Liver (tissue), 9 donors: ENCODE data around the gene FSIP1. TPM values are rescaled to one million over a fixed set of nuclear protein-coding genes. Genes with fewer than 3 reads are reported as not detected.

Experiments used
- DNase-seq: peaks from one replicate; pipeline ENCODE4 v3.0.0-alpha.2; 2017; ENCODE audit warnings: low spot score
- H3K27ac ChIP-seq, 2 donors: one replicate each; pipeline ENCODE4 v1.7.0; 2013; ENCODE audit warnings: inconsistent platforms in 2 of 2, low read length in 2 of 2, control low read depth in 1 of 2, low read depth in 1 of 2, mild to moderate bottlenecking in 1 of 2
- H3K27me3 ChIP-seq, 4 donors: one replicate each; pipeline versions ENCODE4 v1.6.1 to v1.7.0; 2013; ENCODE audit warnings: low read length in 3 of 4, inconsistent platforms in 1 of 4, mild to moderate bottlenecking in 1 of 4, moderate library complexity in 1 of 4; ENCODE audit not compliant: control insufficient read depth in 4 of 4, insufficient read depth in 4 of 4
- H3K36me3 ChIP-seq, 4 donors: one replicate each; pipeline versions ENCODE4 v1.6.1 to v1.7.0; 2013; ENCODE audit warnings: low read length in 3 of 4, mild to moderate bottlenecking in 3 of 4, low read depth in 1 of 4, moderate library complexity in 1 of 4; ENCODE audit not compliant: control insufficient read depth in 4 of 4, insufficient read depth in 3 of 4
- H3K4me1 ChIP-seq, 4 donors: one replicate each; pipeline versions ENCODE4 v1.6.1 to v1.7.0; 2013; ENCODE audit warnings: low read length in 3 of 4, mild to moderate bottlenecking in 3 of 4, moderate library complexity in 1 of 4; ENCODE audit not compliant: control insufficient read depth in 4 of 4, insufficient read depth in 4 of 4
- H3K4me3 ChIP-seq, 3 donors: one replicate each; pipeline versions ENCODE4 v1.6.1 to v1.7.0; 2013; ENCODE audit warnings: low read length in 3 of 3, control low read depth in 1 of 3, low read depth in 1 of 3, mild to moderate bottlenecking in 1 of 3
- H3K9ac ChIP-seq, 2 donors: one replicate each; pipeline ENCODE4 v1.7.0; 2013; ENCODE audit warnings: low read length in 2 of 2, mild to moderate bottlenecking in 2 of 2, moderate library complexity in 2 of 2, control low read depth in 1 of 2, low read depth in 1 of 2
- H3K9me3 ChIP-seq, 4 donors: one replicate each; pipeline versions ENCODE4 v1.6.1 to v1.7.0; 2013; ENCODE audit warnings: low read length in 3 of 4; ENCODE audit not compliant: control insufficient read depth in 4 of 4
- ATF3 ChIP-seq: IDR thresholded peaks from 2 replicates; pipeline ENCODE4 v1.6.1; 2016; ENCODE audit warnings: antibody characterized with exemption
- FOXA2 ChIP-seq: IDR thresholded peaks from 2 replicates; pipeline ENCODE4 v1.6.1; 2016; ENCODE audit warnings: antibody characterized with exemption
- GABPA ChIP-seq, 2 donors: IDR thresholded peaks in 1 of 2; conservative IDR thresholded peaks in 1 of 2; 2 replicates each; pipeline ENCODE4 v1.6.1; 2016; ENCODE audit warnings: antibody characterized with exemption in 2 of 2, mild to moderate bottlenecking in 1 of 2, moderate library complexity in 1 of 2
- HNF4A ChIP-seq, 2 donors: conservative IDR thresholded peaks; 2 replicates each; pipeline ENCODE4 v1.6.1; 2016; ENCODE audit warnings: antibody characterized with exemption in 2 of 2, mild to moderate bottlenecking in 2 of 2
- NR2F2 ChIP-seq: IDR thresholded peaks from 2 replicates; pipeline ENCODE4 v1.6.1; 2016; ENCODE audit warnings: antibody characterized with exemption
- RAD21 ChIP-seq, 2 donors: IDR thresholded peaks; 2 replicates each; pipeline ENCODE4 v1.6.1; 2016; ENCODE audit warnings: antibody characterized with exemption in 2 of 2, mild to moderate bottlenecking in 2 of 2
- YY1 ChIP-seq: IDR thresholded peaks from 2 replicates; pipeline ENCODE4 v1.6.1; 2016; ENCODE audit warnings: antibody characterized with exemption, mild to moderate bottlenecking
- WGBS: extraction: QIAGEN DNeasy Blood & Tissue Kit; methylation state at CpG from one replicate; pipeline ENCODE4 v1.1.7; 2013; 5-methylcytosine and 5-hydroxymethylcytosine counted together
- polyA plus RNA-seq, 2 donors: library from polyadenylated mRNA; stranded (reverse) in 1 of 2; unstranded in 1 of 2; fragments of 200-250 nt in 1 of 2; fragments of >200 nt in 1 of 2; fragmentation: Nextera tagmentation in 1 of 2; extraction: Ambion mirVana in 1 of 2; gene quantifications; one replicate each; pipeline versions ENCODE4 v1.2.1 to v1.2.3, GENCODE V29; 2013 to 2015
- total RNA-seq, 2 donors: library from RNA; depleted of rRNA; stranded (reverse); fragments of >200 nt; gene quantifications; one replicate each; pipeline ENCODE4 v1.2.3, GENCODE V29; 2014
- TF ChIP-seq, protein P1 (sequence below): fragments of 150-350 bp; IDR thresholded peaks from 2 replicates; pipeline ENCODE4 v1.5.1; 2017; ENCODE audit warnings: improper control_type of control experiment, low read depth, low read length; ENCODE audit not compliant: missing input control
- TF ChIP-seq, protein P2 (sequence below): IDR thresholded peaks from 2 replicates; pipeline ENCODE4 v1.6.1; 2016; ENCODE audit warnings: antibody characterized with exemption
- donor health status: healthy.
- donor health status: healthy.
- donor health status: healthy.
- donor health status: healthy.
- donor health status: healthy.

Gene FSIP1
- total and polyA plus RNA-seq, 4 donors: 0.05 to 0.29 (median 0.13) TPM

DNA sequence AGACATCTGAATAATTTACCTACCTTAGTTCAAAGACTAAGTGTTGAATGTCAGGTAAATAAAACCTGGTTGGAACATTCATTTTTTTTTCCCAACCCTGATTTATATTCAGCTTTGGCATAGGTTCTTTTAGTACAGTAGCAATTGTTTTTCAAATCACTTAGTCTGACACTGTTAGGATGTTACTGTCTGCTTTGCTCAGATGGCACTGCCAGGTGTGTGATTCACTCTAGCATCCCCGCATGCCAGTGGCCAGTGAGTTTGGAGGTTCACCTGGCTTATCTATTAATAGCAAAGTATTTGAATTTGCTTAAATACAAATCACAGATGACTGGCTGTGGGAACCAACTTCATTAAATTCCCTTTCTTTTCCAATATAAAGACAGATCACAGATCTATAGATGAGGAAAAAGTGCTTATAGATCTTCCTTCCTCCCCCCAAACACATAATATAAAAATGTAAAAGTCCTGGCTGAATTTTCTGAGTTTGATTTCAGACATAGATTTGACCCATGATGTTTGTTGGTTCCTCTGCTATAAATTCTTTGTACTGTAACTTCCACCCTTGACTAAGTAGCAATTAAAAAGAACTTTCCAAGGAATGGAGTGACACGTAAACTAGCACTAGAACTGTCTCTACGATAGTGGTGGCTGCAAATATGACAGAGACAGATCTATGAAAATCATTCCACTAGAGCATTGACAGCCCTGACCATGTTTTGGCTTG is 197.8 kb downstream of the FSIP1 start:
- peaks cover 6 to 65% (median 40%) of the 10 kb centered on the region in 4 donors for H3K4me1 ChIP-seq

DNA sequence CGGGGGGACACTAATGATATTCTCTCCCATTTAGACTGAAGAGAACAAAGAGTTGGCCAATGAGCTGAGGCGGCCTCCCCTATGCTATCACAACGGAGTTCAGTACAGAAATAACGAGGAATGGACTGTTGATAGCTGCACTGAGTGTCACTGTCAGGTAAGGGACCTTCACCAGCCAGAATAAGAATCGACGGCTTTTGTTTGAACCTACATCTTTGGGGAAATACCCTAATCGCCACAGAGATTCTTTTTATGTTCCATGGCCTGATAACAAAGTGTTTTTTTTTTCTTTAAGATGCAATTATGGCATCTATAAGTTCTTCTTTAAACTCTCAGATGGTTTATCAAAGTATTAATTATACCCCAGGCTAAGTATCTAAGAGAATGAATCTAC is 198.4 kb downstream of the FSIP1 start:
- H3K27me3 ChIP-seq: no peaks in the 10 kb centered on the region
- 85% methylated on average over 7 of the region's 7 CpGs for WGBS
- no peaks in the 10 kb centered on the region for H3K9me3 ChIP-seq
- peaks cover 6 to 71% (median 41%) of the 10 kb centered on the region in 4 donors for H3K4me1 ChIP-seq
- no peak overlapping the region for H3K4me3 ChIP-seq
- H3K27ac ChIP-seq: no peak overlapping the region
- no peak overlapping the region for H3K9ac ChIP-seq
- TF ChIP-seq ATF3 (no peak), YY1 (no peak), FOXA2 (no peak), RAD21 (IDR thresholded peaks at IDR 0.05) (no peak), NR2F2 (no peak)
- TF ChIP-seq, protein P1, sequence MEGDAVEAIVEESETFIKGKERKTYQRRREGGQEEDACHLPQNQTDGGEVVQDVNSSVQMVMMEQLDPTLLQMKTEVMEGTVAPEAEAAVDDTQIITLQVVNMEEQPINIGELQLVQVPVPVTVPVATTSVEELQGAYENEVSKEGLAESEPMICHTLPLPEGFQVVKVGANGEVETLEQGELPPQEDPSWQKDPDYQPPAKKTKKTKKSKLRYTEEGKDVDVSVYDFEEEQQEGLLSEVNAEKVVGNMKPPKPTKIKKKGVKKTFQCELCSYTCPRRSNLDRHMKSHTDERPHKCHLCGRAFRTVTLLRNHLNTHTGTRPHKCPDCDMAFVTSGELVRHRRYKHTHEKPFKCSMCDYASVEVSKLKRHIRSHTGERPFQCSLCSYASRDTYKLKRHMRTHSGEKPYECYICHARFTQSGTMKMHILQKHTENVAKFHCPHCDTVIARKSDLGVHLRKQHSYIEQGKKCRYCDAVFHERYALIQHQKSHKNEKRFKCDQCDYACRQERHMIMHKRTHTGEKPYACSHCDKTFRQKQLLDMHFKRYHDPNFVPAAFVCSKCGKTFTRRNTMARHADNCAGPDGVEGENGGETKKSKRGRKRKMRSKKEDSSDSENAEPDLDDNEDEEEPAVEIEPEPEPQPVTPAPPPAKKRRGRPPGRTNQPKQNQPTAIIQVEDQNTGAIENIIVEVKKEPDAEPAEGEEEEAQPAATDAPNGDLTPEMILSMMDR: no peak
- TF ChIP-seq, protein P2, sequence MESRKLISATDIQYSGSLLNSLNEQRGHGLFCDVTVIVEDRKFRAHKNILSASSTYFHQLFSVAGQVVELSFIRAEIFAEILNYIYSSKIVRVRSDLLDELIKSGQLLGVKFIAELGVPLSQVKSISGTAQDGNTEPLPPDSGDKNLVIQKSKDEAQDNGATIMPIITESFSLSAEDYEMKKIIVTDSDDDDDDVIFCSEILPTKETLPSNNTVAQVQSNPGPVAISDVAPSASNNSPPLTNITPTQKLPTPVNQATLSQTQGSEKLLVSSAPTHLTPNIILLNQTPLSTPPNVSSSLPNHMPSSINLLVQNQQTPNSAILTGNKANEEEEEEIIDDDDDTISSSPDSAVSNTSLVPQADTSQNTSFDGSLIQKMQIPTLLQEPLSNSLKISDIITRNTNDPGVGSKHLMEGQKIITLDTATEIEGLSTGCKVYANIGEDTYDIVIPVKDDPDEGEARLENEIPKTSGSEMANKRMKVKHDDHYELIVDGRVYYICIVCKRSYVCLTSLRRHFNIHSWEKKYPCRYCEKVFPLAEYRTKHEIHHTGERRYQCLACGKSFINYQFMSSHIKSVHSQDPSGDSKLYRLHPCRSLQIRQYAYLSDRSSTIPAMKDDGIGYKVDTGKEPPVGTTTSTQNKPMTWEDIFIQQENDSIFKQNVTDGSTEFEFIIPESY: no peak
- DNase-seq: no peak
- H3K36me3 ChIP-seq: peaks cover 0 to 44% (median 20%) of the 10 kb centered on the region in 4 donors

More for the DNA sequence above, 197.8 kb downstream of the FSIP1 start:
- H3K9me3 ChIP-seq: no peaks in the 10 kb centered on the region
- no peak for DNase-seq
- H3K9ac ChIP-seq: no peak overlapping the region
- H3K4me3 ChIP-seq: no peak overlapping the region
- H3K27me3 ChIP-seq: no peaks in the 10 kb centered on the region
- H3K27ac ChIP-seq: no peak overlapping the region
- no peak for TF ChIP-seq GABPA (IDR thresholded peaks at IDR 0.05 in 1 of 2, conservative IDR thresholded peaks at IDR 0.05 in 1 of 2)
- peaks cover 0 to 50% (median 22%) of the 10 kb centered on the region in 4 donors for H3K36me3 ChIP-seq
- 74% methylated on average over 3 of the region's 3 CpGs for WGBS

GRCh38 chr15:39583596-39584265 is 198.9 kb downstream of the FSIP1 start:
- 78% methylated on average over 13 of the region's 13 CpGs for WGBS
- Histone ChIP-seq H3K9ac (no peak overlapping the region), H3K27ac (no peak overlapping the region), H3K9me3 (no peaks in the 10 kb centered on the region), H3K27me3 (no peaks in the 10 kb centered on the region), H3K4me3 (no peak overlapping the region), H3K4me1 (peaks cover 6 to 71% (median 42%) of the 10 kb centered on the region in 4 donors), H3K36me3 (peaks cover 0 to 39% (median 19%) of the 10 kb centered on the region in 4 donors)
- no peak for DNase-seq
- TF ChIP-seq YY1 (no peak), RAD21 (IDR thresholded peaks at IDR 0.05) (peak in 1 of 2 donors; percentile 29), HNF4A (conservative IDR thresholded peaks at IDR 0.05) (no peak)
- TF ChIP-seq, protein P1: no peak
